OCI-LY1 (cell line): ENCODE measurements around the gene KLB.

Experiments used
- CTCF ChIP-seq: fragments of 200-600 bp; sonication (generic), shearing (Covaris generic); IDR thresholded peaks from 2 replicates; pipeline ENCODE4 v1.5.1; 2017; ENCODE audit warnings: mild to moderate bottlenecking, antibody characterized with exemption, low read length, moderate library complexity, mixed read lengths
- EZH2 ChIP-seq: fragments of 200-600 bp; sonication (generic), shearing (Covaris generic); IDR thresholded peaks from 2 replicates; pipeline ENCODE4 v1.8.0; 2017; ENCODE audit warnings: borderline replicate concordance, mixed run types, mild to moderate bottlenecking, antibody characterized with exemption, low read length, moderate library complexity, mixed read lengths

GRCh38 chr4:39458505-39459300 is 52.0 kb downstream of the KLB start, which contains the start of the genes LIAS and RPL9:
- TF ChIP-seq CTCF: no peak
- TF ChIP-seq EZH2: no peak
